Activated CD4-positive, alpha-beta memory T cell treated with anti-CD3 and anti-CD28 coated beads for 36 hours (primary cell): ENCODE results near the gene RTN4RL2. TPM values are rescaled to one million over a fixed set of nuclear protein-coding genes. Genes with fewer than 3 reads are reported as not detected.
A peak's percentile ranks its signal among the peaks of the same experiment; 100 is the strongest.

ENCODE experiments used
- CTCF ChIA-PET: fragments of 350-600 bp; sonication (Branson Sonifier 250); formaldehyde crosslinking; loops from one replicate; lab custom pipeline; 2021; ENCODE audit warnings: antibody characterized with exemption, inconsistent platforms; lab: Charles Lee
- POLR2A ChIA-PET: fragments of 350-600 bp; sonication (Branson Sonifier 250); formaldehyde crosslinking; loops from one replicate; lab custom pipeline; 2021; ENCODE audit warnings: antibody characterized with exemption; lab: Charles Lee
- DNase-seq: peaks from one replicate; pipeline ENCODE4 v3.0.0-alpha.2; 2020
- H3K27ac Mint-ChIP-seq: one replicate; pipeline ENCODE4 v1.8.0; 2021; ENCODE audit warnings: mixed read lengths
- H3K27me3 Mint-ChIP-seq: one replicate; pipeline ENCODE4 v1.8.0; 2021; ENCODE audit warnings: mixed read lengths
- H3K36me3 Mint-ChIP-seq: one replicate; pipeline ENCODE4 v1.8.0; 2021; ENCODE audit warnings: mixed read lengths
- H3K4me1 Mint-ChIP-seq: one replicate; pipeline ENCODE4 v1.8.0; 2021; ENCODE audit warnings: low read depth, mixed read lengths
- H3K4me3 Mint-ChIP-seq: one replicate; pipeline ENCODE4 v1.8.0; 2021; ENCODE audit warnings: mild to moderate bottlenecking, mixed read lengths
- H3K9me3 Mint-ChIP-seq: one replicate; pipeline ENCODE4 v1.8.0; 2021; ENCODE audit warnings: mixed read lengths
- intact Hi-C: fragments of 100-400 bp; cut with micrococcal nuclease; formaldehyde crosslinking; loops from one replicate; pipeline ENCODE4 v1.15.1; 2023
- total RNA-seq, 2 experiments: library from RNA; stranded (reverse); gene quantifications; one replicate each; pipeline ENCODE4 v1.2.3, GENCODE V29; 2021

The RTN4RL2 gene
- total RNA-seq, 2 experiments from 2014 or later = 0.36 to 0.51 TPM

DNA sequence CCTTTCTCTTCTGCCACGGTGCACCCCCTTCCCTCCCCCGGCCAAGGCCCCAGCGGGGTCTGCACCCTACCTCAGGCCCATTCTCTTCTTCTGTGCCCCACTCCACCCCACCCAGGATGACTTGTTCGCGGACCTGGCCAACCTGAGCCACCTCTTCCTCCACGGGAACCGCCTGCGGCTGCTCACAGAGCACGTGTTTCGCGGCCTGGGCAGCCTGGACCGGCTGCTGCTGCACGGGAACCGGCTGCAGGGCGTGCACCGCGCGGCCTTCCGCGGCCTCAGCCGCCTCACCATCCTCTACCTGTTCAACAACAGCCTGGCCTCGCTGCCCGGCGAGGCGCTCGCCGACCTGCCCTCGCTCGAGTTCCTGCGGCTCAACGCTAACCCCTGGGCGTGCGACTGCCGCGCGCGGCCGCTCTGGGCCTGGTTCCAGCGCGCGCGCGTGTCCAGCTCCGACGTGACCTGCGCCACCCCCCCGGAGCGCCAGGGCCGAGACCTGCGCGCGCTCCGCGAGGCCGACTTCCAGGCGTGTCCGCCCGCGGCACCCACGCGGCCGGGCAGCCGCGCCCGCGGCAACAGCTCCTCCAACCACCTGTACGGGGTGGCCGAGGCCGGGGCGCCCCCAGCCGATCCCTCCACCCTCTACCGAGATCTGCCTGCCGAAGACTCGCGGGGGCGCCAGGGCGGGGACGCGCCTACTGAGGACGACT lies 15.9 kb downstream of the RTN4RL2 start:
- POLR2A ChIA-PET = no interaction called here
- H3K4me3 Mint-ChIP-seq = peak overlapping the region; percentile 46
- H3K36me3 Mint-ChIP-seq = no peaks in the 10 kb centered on the region
- H3K4me1 Mint-ChIP-seq = peaks cover 22% of the 10 kb centered on the region
- no peaks in the 10 kb centered on the region for H3K9me3 Mint-ChIP-seq
- no peak overlapping the region for H3K27ac Mint-ChIP-seq
- peak; percentile 33 for DNase-seq
- H3K27me3 Mint-ChIP-seq = peaks cover 14% of the 10 kb centered on the region
- intact Hi-C loops = no loop called here
- CTCF ChIA-PET = interaction anchor here (0.6 to 9.0 kb wide), 10 partner anchors 17 to 345 kb away, joined by 3 to 185 read pairs (median 4); partner anchors contain the start of gene RTN4RL2

DNA sequence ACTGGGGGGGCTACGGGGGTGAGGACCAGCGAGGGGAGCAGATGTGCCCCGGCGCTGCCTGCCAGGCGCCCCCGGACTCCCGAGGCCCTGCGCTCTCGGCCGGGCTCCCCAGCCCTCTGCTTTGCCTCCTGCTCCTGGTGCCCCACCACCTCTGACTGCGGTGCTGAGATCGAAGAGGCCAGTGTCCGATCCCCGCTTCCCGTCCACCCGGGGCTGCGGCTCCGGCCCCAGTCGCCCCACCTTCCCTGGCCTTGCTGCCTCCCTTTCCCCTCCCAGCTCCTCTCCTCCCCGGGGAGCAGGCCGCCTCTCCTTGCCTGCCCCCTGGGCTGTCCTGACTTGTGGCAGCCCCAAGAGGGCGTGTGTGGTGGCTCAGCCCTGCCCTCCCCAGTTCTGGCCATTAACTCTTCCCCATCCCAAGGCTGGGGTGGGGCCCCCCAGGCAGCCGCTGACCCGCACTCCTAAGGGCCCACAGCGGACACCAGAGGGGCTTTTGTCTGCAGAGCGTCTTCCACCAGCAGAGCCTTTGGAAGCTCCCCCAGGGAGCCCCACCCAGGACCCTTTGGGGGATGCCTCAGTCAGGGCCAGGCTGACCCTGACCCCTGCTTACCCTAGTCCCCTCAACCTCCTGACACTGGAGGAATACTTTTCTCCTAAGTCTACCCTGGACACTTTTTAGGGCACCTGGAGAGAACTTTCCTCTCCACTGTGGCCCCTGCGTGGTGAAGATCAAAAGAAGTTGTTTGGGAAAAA lies 16.6 kb downstream of the RTN4RL2 start:
- no peak overlapping the region for H3K27ac Mint-ChIP-seq
- H3K4me3 Mint-ChIP-seq = peak overlapping the region; percentile 55
- POLR2A ChIA-PET = interaction anchor here (1.0 kb wide), 1 partner anchor 52 kb away, joined by 3 read pairs; no protein-coding TSS in a partner anchor
- no peaks in the 10 kb centered on the region for H3K36me3 Mint-ChIP-seq
- intact Hi-C loops = no loop called here
- CTCF ChIA-PET = interaction anchor here (0.6 to 9.0 kb wide), 11 partner anchors 17 to 344 kb away, joined by 3 to 185 read pairs (median 3); partner anchors contain the start of genes P2RX3 and RTN4RL2
- H3K4me1 Mint-ChIP-seq = peaks cover 22% of the 10 kb centered on the region
- H3K27me3 Mint-ChIP-seq = peaks cover 16% of the 10 kb centered on the region
- DNase-seq = peak; percentile 45
- H3K9me3 Mint-ChIP-seq = no peaks in the 10 kb centered on the region

DNA sequence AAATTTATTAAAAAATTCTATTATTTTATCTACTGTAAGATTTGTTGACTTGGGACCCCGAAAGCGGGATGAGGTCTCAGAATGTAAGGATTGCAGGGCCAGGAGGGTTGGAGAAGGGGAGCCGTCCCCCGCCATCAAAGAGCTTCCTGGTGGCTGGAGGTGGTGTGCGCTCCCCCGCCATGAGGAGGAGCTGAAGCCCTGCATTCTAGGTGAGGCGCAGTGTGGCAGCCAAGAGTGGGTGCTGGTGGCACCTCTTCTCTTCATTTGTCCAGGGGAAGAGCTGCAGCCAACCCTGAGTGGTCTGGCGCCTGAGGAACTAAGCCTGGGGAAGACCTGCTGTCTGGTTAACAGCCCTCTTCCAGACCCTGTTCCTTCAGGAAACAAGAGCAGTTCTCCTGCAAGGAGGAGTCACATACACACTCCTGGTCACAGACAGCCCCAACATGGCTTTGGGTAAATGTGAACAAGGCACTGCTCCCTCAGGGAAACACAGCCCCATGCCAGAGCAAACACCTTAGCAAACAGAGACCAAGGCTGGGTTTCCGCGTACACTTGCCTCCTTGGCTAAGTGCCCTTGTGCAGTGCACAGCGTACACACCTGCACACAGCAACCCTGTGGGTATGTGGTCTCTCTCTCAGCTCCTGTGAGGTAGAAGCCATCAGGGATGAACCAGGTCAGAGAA lies 17.3 kb downstream of the RTN4RL2 start:
- intact Hi-C loops = no loop called here
- Mint-ChIP-seq H3K36me3 (no peaks in the 10 kb centered on the region), H3K9me3 (no peaks in the 10 kb centered on the region), H3K27ac (no peak overlapping the region), H3K27me3 (peaks cover 20% of the 10 kb centered on the region), H3K4me1 (peaks cover 22% of the 10 kb centered on the region), H3K4me3 (no peak overlapping the region)
- CTCF ChIA-PET = interaction anchor here (0.6 to 9.0 kb wide), 9 partner anchors 16 to 909 kb away, joined by 3 to 185 read pairs (median 9); partner anchors contain the start of genes P2RX3 and RTN4RL2
- POLR2A ChIA-PET = interaction anchor here (0.6 to 1.0 kb wide), 2 partner anchors 18 to 53 kb away, joined by 3 read pairs; partner anchors contain the start of gene RTN4RL2
- no peak for DNase-seq

DNA sequence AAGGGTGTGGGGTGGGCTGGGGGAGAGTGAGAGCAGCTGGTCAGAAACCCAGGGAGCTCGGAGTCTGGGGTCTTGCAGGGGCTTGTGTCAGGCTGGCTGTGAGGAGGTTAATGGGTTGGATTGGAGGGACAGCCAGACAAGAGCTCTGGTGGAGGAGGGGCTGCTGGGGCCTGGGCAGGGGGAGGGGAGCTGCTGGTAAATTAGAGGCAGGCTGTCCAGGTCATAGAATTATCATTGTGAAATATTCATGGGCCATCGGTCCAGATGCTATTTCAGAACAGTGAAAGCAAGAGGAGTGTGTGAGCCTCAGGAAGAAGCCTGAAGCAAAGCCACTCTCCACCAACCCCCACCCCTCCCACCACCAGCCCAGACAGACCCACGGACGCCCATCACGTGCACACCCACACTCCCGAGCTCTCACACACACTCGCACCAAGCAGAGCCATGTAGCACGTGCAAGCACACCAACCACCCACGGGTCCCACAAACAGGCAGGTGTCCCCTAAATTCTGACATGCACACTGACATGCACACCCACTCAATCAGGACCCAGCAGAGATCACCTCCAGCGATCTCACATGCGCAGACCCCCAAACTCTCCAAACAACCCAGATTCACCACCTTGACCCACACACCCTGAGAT lies 18.8 kb downstream of the RTN4RL2 start:
- Mint-ChIP-seq H3K27me3 (peaks cover 18% of the 10 kb centered on the region), H3K9me3 (no peaks in the 10 kb centered on the region), H3K4me3 (no peak overlapping the region), H3K27ac (no peak overlapping the region), H3K4me1 (peaks cover 22% of the 10 kb centered on the region), H3K36me3 (no peaks in the 10 kb centered on the region)
- no peak for DNase-seq
- intact Hi-C loops = no loop called here
- ChIA-PET CTCF (interaction anchor here (1.0 to 9.0 kb wide), 6 partner anchors 15 to 161 kb away, joined by 3 to 185 read pairs (median 13); partner anchors contain the start of gene RTN4RL2), POLR2A (no interaction called here)

DNA sequence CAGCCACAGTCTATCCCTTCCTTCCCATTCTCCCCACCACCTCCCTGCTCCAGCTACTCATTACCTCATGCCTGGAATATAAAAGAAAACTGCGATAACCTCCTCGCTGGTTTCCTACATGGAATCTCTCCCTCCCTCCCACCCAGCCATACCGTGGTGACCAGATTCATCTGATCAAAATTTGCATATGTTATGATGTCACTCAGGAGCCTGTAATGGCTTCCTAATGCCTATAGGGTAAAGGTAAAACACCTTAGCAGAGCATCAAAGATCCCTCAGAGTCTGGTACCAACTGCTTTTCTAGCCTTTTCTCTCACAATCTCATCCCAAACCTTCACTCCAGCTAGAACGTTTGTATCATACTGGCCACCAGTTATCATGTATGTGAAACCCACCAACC lies 19.6 kb downstream of the RTN4RL2 start:
- Mint-ChIP-seq H3K27me3 (peaks cover 18% of the 10 kb centered on the region), H3K9me3 (no peaks in the 10 kb centered on the region), H3K4me1 (peaks cover 15% of the 10 kb centered on the region), H3K36me3 (peaks cover 6% of the 10 kb centered on the region), H3K27ac (no peak overlapping the region), H3K4me3 (no peak overlapping the region)
- DNase-seq = no peak
- CTCF ChIA-PET = interaction anchor here (1.0 to 9.0 kb wide), 6 partner anchors 11 to 133 kb away, joined by 3 to 185 read pairs (median 12); partner anchors contain the start of gene RTN4RL2
- POLR2A ChIA-PET = no interaction called here
- intact Hi-C loops = loop anchor here (1.0 to 2.0 kb wide), 3 partner anchors 23 to 135 kb away; no protein-coding TSS in a partner anchor

DNA sequence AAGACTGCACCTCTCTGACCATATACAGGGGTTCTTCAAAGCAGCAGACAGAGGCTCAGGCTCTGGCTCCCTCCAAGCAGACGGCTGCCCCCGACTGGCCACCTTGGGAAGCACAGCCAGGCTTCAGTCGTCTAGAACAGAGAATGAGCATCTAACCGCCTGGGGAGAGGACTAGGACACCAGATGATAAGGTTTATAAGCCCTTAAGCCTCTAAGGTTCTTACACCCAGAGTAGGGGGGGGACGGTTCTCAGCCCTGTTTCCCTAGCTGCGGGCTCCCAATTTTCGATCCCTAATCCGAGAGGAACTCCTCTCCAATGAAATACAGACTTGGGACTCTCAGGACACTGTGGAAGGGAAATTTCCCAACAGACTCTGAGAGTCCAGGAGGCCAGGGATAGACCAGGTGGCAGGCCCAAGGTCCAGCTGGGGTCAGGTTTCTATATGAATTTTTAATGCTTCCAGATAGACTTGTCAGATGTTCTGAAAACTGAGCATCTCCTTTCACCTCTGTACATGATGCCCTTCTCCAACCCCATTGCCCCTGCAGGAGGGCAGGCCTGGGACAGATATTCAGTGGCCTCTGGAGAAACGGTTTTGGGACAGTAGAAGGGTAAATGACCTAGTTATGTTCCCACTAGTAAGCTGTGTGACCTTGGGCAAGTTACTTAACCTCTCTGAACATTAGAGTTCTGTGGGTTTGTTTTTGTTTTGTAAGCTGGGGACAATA lies 20.2 kb downstream of the RTN4RL2 start:
- POLR2A ChIA-PET = interaction anchor here (1.2 kb wide), 1 partner anchor 35 kb away, joined by 3 read pairs; the partner anchor contains the start of gene SLC43A1
- Mint-ChIP-seq H3K4me1 (peaks cover 13% of the 10 kb centered on the region), H3K27ac (no peak overlapping the region), H3K9me3 (no peaks in the 10 kb centered on the region), H3K36me3 (peaks cover 12% of the 10 kb centered on the region), H3K27me3 (peaks cover 17% of the 10 kb centered on the region), H3K4me3 (no peak overlapping the region)
- CTCF ChIA-PET = interaction anchor here (0.6 to 9.0 kb wide), 10 partner anchors 8 to 134 kb away, joined by 3 to 185 read pairs (median 4); partner anchors contain the start of genes RTN4RL2 and SLC43A1
- intact Hi-C loops = loop anchor here (1.0 to 2.0 kb wide), 3 partner anchors 23 to 135 kb away; no protein-coding TSS in a partner anchor
- peak; percentile 87 for DNase-seq

DNA sequence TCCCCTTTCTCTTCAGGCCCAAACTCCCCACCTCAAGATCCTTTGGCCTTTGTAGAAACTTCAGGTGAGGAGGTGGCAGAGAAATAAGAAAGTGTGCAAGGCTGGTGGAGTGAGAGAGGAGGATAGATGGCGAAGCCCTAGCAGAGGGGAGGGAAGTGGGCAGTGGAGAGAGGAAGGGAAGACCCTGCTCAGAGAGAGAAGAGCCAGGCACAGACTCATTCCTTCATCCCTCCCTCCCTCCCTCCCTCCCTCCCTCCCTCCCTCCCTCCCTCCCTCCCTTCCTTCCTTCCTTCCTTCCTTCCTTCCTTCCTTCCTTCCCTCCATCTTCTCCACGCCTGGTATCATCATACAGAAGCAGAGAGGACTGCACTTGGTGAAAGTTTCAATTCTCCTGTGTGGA lies 21.0 kb downstream of the RTN4RL2 start:
- Mint-ChIP-seq H3K27me3 (peaks cover 11% of the 10 kb centered on the region), H3K27ac (no peak overlapping the region), H3K4me3 (no peak overlapping the region), H3K36me3 (peaks cover 17% of the 10 kb centered on the region), H3K4me1 (peaks cover 6% of the 10 kb centered on the region), H3K9me3 (no peaks in the 10 kb centered on the region)
- POLR2A ChIA-PET = interaction anchor here (1.2 kb wide), 1 partner anchor 34 kb away, joined by 3 read pairs; the partner anchor contains the start of gene SLC43A1
- intact Hi-C loops = loop anchor here (2.0 kb wide), 1 partner anchor 57 kb away; no protein-coding TSS in a partner anchor
- DNase-seq = no peak
- CTCF ChIA-PET = interaction anchor here (0.9 to 9.0 kb wide), 7 partner anchors 8 to 134 kb away, joined by 3 to 185 read pairs (median 21); partner anchors contain the start of gene RTN4RL2

DNA sequence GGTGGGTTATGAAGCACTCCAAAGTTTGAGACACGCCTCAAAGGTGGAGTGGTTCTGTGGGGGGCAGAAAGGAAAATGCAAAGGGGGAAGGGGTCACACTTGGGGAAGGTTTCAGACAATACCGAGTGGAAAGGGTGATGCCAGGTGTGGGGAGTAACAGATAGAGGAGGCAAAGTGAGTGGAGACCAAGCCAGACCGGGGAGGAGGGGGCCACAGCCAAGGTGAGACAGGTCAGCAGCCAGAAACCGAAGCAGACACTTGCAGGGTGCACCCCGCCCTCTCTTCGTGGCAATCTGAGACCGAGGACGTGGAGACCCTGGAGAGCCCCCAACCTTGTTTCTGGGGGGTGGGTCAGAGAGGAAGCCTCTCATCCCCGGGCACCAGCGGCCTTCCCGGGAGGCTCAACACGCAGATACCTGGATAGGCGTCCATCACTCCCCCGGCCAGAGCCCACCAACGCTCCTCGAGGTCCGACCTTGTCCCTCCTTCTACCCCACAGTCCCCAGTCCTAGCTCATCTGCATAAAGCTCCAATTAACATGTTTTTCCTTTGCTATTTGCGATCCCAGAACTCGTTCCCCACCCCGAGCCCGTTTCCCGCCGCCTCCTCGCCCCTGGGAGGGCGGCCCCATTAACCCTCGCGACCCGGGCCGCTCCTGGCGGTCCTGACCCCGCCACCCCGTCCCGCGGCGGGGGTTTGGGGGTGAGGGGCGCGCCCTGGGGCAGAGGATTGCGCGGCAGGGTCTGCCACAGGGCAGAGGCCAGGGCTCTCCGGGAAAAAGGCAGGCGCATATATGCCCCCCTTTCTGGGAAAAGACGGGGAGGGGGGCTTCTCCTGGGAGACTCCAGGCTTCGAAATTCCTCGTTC lies 21.8 kb downstream of the RTN4RL2 start:
- H3K9me3 Mint-ChIP-seq = no peaks in the 10 kb centered on the region
- intact Hi-C loops = loop anchor here (2.0 kb wide), 1 partner anchor 57 kb away; no protein-coding TSS in a partner anchor
- H3K36me3 Mint-ChIP-seq = peaks cover 17% of the 10 kb centered on the region
- ChIA-PET POLR2A (no interaction called here), CTCF (interaction anchor here (0.6 to 9.0 kb wide), 9 partner anchors 8 to 136 kb away, joined by 3 to 185 read pairs (median 14); partner anchors contain the start of gene RTN4RL2)
- no peak for DNase-seq
- no peak overlapping the region for H3K4me3 Mint-ChIP-seq
- H3K27ac Mint-ChIP-seq = no peak overlapping the region
- peaks cover 4% of the 10 kb centered on the region for H3K4me1 Mint-ChIP-seq
- peaks cover 11% of the 10 kb centered on the region for H3K27me3 Mint-ChIP-seq

DNA sequence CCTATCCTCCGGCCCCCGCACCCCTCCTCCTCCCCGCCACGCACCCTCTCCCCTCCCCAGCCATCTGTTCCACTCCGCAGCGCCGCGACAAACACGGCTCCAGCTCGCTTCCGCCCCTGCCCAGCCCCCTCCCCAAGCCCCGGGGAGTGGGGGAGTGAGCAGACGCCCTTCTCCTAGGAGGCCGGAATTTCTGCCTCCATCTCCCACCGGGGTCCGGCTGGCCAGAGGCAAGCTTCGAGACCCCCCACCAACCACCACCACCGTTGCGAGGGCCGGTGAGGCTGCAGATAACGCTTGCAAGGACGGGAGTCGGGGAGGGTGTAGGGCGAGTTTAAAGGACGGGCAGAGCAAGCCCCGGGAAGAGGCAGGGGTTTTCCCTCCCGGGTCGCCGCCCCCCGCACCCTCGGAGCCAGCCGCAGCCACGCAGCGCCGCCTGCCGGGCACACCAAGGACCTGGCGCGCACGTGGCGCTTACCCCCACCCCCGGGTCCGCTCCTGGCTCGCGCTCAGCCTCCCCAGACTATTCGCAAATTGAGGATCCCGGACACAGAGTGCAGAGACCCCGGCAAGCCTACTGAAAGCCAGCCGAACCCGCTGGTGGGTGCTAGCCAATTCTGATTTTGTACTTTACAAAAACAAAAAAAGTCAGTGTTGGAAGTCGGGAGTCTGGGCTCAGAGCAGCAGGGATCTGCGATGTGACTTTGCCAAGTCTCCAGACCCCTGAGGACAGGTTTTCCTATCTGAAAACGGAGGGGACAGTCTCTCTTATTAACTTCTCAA lies 22.6 kb downstream of the RTN4RL2 start:
- H3K36me3 Mint-ChIP-seq = peaks cover 25% of the 10 kb centered on the region
- no peak overlapping the region for H3K27ac Mint-ChIP-seq
- peak; percentile 75 for DNase-seq
- peak overlapping the region; percentile 35 for H3K4me3 Mint-ChIP-seq
- ChIA-PET CTCF (interaction anchor here (0.8 to 9.0 kb wide), 19 partner anchors 9 to 169 kb away, joined by 3 to 185 read pairs (median 6); partner anchors contain the start of genes RTN4RL2 and UBE2L6), POLR2A (interaction anchor here (0.9 kb wide), 1 partner anchor 25 kb away, joined by 3 read pairs; no protein-coding TSS in a partner anchor)
- peaks cover 4% of the 10 kb centered on the region for H3K4me1 Mint-ChIP-seq
- no peaks in the 10 kb centered on the region for H3K9me3 Mint-ChIP-seq
- intact Hi-C loops = no loop called here
- peaks cover 9% of the 10 kb centered on the region for H3K27me3 Mint-ChIP-seq
